Panc1 (cell line): ENCODE data around the gene CA9.

Source experiments
- CTCF ChIP-seq: fragments of 450-650 bp; IDR thresholded peaks from 2 replicates; pipeline ENCODE4 v1.5.1; 2017; ENCODE audit warnings: mild to moderate bottlenecking
- POLR2AphosphoS5 ChIP-seq: IDR thresholded peaks from 2 replicates; pipeline ENCODE4 v1.6.1; 2012; ENCODE audit warnings: mild to moderate bottlenecking, low read depth, low read length, moderate library complexity
- TCF7L2 ChIP-seq: IDR thresholded peaks from 2 replicates; pipeline ENCODE4 v1.6.1; 2011; ENCODE audit warnings: mild to moderate bottlenecking, low read depth, low read length, inconsistent platforms

DNA sequence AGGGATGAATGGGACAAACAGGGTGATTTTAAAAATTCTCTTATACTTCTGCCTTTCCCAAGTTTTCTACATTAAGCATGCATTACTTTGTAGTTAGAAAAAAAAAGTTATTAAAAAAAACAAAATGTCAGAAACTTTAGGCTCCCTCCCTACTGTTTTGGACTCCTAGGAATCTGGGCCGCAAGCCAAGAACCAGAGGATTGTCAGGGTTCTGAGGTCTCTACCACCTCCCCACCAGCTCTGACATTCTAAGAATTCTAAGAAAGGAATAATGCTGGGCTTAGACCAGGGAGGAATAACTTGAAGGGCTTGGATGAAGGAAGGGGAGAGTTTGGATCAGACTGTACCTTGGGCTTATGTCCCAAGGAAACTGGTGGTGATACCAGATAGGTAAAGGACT, 7.7 kb upstream of the CA9 start:
- TF ChIP-seq CTCF (no peak), POLR2AphosphoS5 (no peak), TCF7L2 (no peak)
